Hepatocyte (in vitro differentiated cells): ENCODE results near the gene INSRR. TPM values are rescaled to one million over a fixed set of nuclear protein-coding genes. Genes with fewer than 3 reads are reported as not detected.

Experiments used
- DNase-seq: peaks from one replicate; pipeline ENCODE4 v3.0.0-alpha.2; 2016; ENCODE audit warnings: low spot score
- H2AFZ ChIP-seq: fragments of 200-600 bp; sonication (generic); 2 replicates; pipeline ENCODE4 v1.6.0; 2016; ENCODE audit warnings: antibody characterized with exemption, mild to moderate bottlenecking
- H3K27ac ChIP-seq: fragments of 200-600 bp; sonication (generic); 2 replicates; pipeline ENCODE4 v1.5.1; 2016; ENCODE audit warnings: mild to moderate bottlenecking
- H3K27me3 ChIP-seq: fragments of 200-600 bp; sonication (generic); 2 replicates; pipeline ENCODE4 v1.6.1; 2016
- H3K36me3 ChIP-seq: fragments of 200-600 bp; sonication (generic); replicated peaks from 2 replicates; pipeline ENCODE4 v1.5.1; 2016; ENCODE audit warnings: low read depth; ENCODE audit not compliant: insufficient read depth
- H3K4me1 ChIP-seq: fragments of 200-600 bp; sonication (generic); 2 replicates; pipeline ENCODE4 v1.5.1; 2016; ENCODE audit warnings: mild to moderate bottlenecking, moderate library complexity; ENCODE audit not compliant: insufficient read depth
- H3K4me2 ChIP-seq: fragments of 200-600 bp; sonication (generic); 2 replicates; pipeline ENCODE4 v1.6.0; 2016
- H3K4me3 ChIP-seq: fragments of 200-600 bp; sonication (generic); 2 replicates; pipeline ENCODE4 v1.5.1; 2016; ENCODE audit warnings: mild to moderate bottlenecking
- H3K79me2 ChIP-seq: fragments of 200-600 bp; sonication (generic); 2 replicates; pipeline ENCODE4 v1.6.0; 2017; ENCODE audit warnings: mild to moderate bottlenecking
- H3K9me2 ChIP-seq: fragments of 200-600 bp; sonication (generic); replicated peaks from 2 replicates; pipeline ENCODE4 v1.6.0; 2017; ENCODE audit warnings: mild to moderate bottlenecking; ENCODE audit not compliant: insufficient read depth
- H3K9me3 ChIP-seq: fragments of 200-600 bp; sonication (generic); 2 replicates; pipeline ENCODE4 v1.5.1; 2016; ENCODE audit warnings: low read depth, mild to moderate bottlenecking
- H4K20me1 ChIP-seq: fragments of 200-600 bp; sonication (generic); 2 replicates; pipeline ENCODE4 v1.6.0; 2016; ENCODE audit warnings: mild to moderate bottlenecking; ENCODE audit not compliant: insufficient read depth, poor library complexity, severe bottlenecking
- EZH2 ChIP-seq: fragments of 200-600 bp; sonication (generic); IDR thresholded peaks from 2 replicates; pipeline ENCODE4 v1.6.1; 2016; ENCODE audit warnings: antibody characterized with exemption, mild to moderate bottlenecking, borderline replicate concordance
- EZH2phosphoT487 ChIP-seq: fragments of 200-600 bp; sonication (generic); IDR thresholded peaks from one replicate; pipeline ENCODE4 v1.6.1; 2018; ENCODE audit warnings: antibody characterized with exemption, mild to moderate bottlenecking, low read depth, moderate library complexity; ENCODE audit not compliant: unreplicated experiment, severe bottlenecking
- WGBS: methylation state at CpG from one replicate; pipeline ENCODE4 v1.1.6; 2016; ENCODE audit warnings: low lambda C conversion rate; ENCODE audit errors: missing lambda C conversion rate; 5-methylcytosine and 5-hydroxymethylcytosine counted together
- polyA plus RNA-seq: library from polyadenylated mRNA; unstranded; fragments of >200 nt; fragmentation: Nextera tagmentation; extraction: Ambion mirVana; gene quantifications from 2 replicates; pipeline ENCODE4 v1.2.1, GENCODE V29; 2016
- total RNA-seq: library from RNA; depleted of rRNA; stranded (reverse); fragments of >200 nt; gene quantifications from 2 replicates; pipeline ENCODE4 v1.2.3, GENCODE V29; 2014
- TF ChIP-seq, protein P1 (sequence below): fragments of 200-600 bp; sonication (generic); IDR thresholded peaks from 2 replicates; pipeline ENCODE4 v1.5.1; 2016; ENCODE audit warnings: antibody characterized with exemption, mild to moderate bottlenecking; ENCODE audit not compliant: poor library complexity

The INSRR gene
- total and polyA plus RNA-seq, 2 experiments from 2014 or later: not detected

DNA sequence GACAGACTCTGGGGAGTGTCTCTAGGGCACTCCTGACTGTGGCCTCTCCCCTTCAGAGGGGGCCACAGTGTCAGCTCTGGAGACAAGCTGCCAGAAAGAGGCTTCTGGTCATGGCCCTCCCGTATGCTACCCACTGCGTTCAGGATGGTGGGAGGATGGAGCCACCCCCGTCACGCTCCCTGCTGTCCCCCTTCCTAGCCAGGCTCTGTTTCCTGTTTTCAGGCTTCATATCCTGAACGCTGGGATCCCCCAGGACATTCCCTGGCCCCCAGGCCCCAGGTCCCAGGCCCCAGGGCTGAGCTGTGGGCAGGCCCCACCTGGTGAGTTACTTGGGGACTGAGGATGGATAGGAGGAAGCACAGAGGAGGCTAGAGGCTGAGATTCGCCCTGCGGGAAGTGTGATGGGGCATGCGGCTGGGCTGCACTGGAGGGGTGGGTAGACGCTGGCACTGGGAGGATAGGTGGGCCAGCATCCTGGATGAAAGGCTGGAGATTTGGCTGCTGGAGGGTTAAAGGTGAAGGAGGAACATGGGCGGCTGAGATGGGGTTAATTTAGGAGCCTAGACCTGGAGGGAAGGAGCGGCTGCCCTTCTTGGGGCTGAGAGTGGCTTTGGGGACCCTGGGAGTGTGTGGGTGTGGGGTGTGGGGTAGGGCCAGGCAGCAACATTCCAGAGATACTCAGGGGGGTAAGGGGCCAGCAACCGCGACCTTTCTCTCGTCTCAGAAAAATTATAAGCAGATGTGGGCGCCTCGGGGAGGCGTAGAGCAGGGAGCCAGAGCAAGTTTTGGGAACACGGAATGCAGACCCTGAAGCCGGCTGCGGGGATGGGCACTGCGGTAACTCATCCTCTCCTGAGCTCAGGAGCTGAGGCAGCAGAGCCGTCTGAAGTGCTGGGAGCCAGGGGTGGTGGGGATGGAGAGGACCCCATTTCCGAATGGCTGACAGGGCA lies 43.3 kb upstream of the INSRR start:
- Histone ChIP-seq H3K9me3 (no peaks in the 10 kb centered on the region), H3K4me2 (no peak overlapping the region), H3K27ac (no peak overlapping the region), H2AFZ (no peak overlapping the region), H3K4me3 (no peak overlapping the region), H4K20me1 (no peaks in the 10 kb centered on the region), H3K79me2 (no peaks in the 10 kb centered on the region), H3K36me3 (no peaks in the 10 kb centered on the region), H3K4me1 (no peaks in the 10 kb centered on the region), H3K27me3 (peaks cover 5% of the 10 kb centered on the region), H3K9me2 (no peaks in the 10 kb centered on the region)
- 48% methylated on average over 20 of the region's 23 CpGs for WGBS
- no peak for DNase-seq
- TF ChIP-seq, protein P1, sequence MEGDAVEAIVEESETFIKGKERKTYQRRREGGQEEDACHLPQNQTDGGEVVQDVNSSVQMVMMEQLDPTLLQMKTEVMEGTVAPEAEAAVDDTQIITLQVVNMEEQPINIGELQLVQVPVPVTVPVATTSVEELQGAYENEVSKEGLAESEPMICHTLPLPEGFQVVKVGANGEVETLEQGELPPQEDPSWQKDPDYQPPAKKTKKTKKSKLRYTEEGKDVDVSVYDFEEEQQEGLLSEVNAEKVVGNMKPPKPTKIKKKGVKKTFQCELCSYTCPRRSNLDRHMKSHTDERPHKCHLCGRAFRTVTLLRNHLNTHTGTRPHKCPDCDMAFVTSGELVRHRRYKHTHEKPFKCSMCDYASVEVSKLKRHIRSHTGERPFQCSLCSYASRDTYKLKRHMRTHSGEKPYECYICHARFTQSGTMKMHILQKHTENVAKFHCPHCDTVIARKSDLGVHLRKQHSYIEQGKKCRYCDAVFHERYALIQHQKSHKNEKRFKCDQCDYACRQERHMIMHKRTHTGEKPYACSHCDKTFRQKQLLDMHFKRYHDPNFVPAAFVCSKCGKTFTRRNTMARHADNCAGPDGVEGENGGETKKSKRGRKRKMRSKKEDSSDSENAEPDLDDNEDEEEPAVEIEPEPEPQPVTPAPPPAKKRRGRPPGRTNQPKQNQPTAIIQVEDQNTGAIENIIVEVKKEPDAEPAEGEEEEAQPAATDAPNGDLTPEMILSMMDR: no peak
- TF ChIP-seq EZH2phosphoT487 (no peak), EZH2 (no peak)

DNA sequence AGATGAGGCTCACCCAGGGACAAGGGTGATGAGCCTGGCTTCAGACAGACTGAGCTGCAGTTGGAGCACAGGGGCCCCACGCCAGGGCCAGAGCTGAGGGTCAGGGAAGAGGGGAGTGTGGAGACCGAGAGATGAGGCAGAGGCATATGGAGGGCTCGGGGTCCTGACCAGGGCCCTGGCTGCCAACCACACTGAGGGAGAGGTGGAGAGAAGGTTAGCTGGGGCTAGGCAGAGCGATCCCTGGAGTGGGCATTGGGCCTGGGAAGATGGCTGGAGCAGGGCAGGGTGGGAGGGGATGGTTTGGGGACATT lies 42.6 kb upstream of the INSRR start:
- no peak for TF ChIP-seq EZH2phosphoT487
- TF ChIP-seq, protein P1: no peak
- H3K27me3 ChIP-seq: peaks cover 5% of the 10 kb centered on the region
- no peaks in the 10 kb centered on the region for H3K9me3 ChIP-seq
- DNase-seq: no peak
- no peaks in the 10 kb centered on the region for H3K79me2 ChIP-seq
- H3K9me2 ChIP-seq: no peaks in the 10 kb centered on the region
- no peaks in the 10 kb centered on the region for H3K4me1 ChIP-seq
- no peak overlapping the region for H3K4me3 ChIP-seq
- WGBS: 91% methylated on average over 4 of the region's 4 CpGs
- no peaks in the 10 kb centered on the region for H4K20me1 ChIP-seq
- no peak overlapping the region for H3K27ac ChIP-seq
- H3K4me2 ChIP-seq: no peak overlapping the region
- H3K36me3 ChIP-seq: no peaks in the 10 kb centered on the region
- no peak overlapping the region for H2AFZ ChIP-seq

DNA sequence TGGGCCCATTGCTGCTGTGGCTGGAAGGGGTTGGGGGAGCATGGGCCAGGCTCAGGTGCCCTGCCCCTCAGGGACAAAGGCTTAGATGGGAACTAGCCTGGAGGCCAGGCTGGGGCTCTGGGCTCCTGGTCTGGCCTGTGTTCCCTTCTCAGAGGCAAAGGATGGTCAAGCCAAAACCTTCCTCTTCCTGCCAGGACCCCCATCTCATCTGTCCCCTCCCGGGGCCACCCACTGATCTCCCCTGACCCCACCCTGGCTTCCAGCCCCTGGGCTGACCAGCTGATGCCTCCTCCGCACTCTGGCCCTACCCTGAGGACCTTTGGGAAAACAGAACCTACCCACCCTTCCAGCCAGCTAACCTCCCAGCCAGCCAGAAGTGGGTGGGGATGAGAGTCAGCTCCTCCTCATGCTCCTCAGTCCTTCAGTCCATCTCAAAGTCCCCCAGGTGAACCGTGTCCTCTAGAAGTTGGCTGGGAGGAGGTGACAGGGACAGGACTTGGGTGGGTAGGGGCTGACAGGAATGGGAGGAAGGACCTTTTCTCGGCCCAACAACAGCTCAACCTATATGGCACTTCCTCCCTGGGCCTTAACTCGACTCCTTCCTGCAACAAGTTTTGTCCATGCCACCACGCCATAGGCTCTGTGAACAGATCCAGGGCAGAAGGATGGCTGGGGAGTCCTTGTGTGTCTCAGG lies 42.1 kb upstream of the INSRR start:
- Histone ChIP-seq H2AFZ (no peak overlapping the region), H3K4me1 (no peaks in the 10 kb centered on the region), H3K79me2 (no peaks in the 10 kb centered on the region), H3K9me2 (no peaks in the 10 kb centered on the region), H3K4me3 (no peak overlapping the region), H4K20me1 (no peaks in the 10 kb centered on the region), H3K4me2 (no peak overlapping the region), H3K9me3 (no peaks in the 10 kb centered on the region), H3K27ac (no peak overlapping the region), H3K36me3 (no peaks in the 10 kb centered on the region), H3K27me3 (peaks cover 5% of the 10 kb centered on the region)
- TF ChIP-seq, protein P1: no peak
- TF ChIP-seq EZH2 (no peak), EZH2phosphoT487 (no peak)
- no peak for DNase-seq
- 89% methylated on average over 6 of the region's 6 CpGs for WGBS
